ENCODE data around the gene OTUD4.
"Not testable (repeated sequence)": the region's sequence is repeated elsewhere in the genome, so short reads cannot be mapped to it uniquely, and the experiment has no call there.

The OTUD4 gene

GRCh38 chr4:145179281-145179860, 1.0 kb downstream of the OTUD4 start:
- DNase-seq, result peak; percentile 2

- no peak for DNase-seq
These were observed 1.6 kb downstream of the OTUD4 start for GRCh38 chr4:145178740-145179280.

- DNase-seq, result no peak
These were observed 2.4 kb downstream of the OTUD4 start for GRCh38 chr4:145177906-145178538.

GRCh38 chr4:145177511-145177905, 2.9 kb downstream of the OTUD4 start:
- DNase-seq, result no peak

GRCh38 chr4:145176641-145177432, 3.6 kb downstream of the OTUD4 start:
- no peak for DNase-seq

- no peak for DNase-seq
These were observed 8.5 kb downstream of the OTUD4 start for GRCh38 chr4:145171911-145172310.

- DNase-seq, result no peak
These were observed 10.2 kb downstream of the OTUD4 start for GRCh38 chr4:145170223-145170622.

GRCh38 chr4:145168581-145169187, 11.7 kb downstream of the OTUD4 start:
- no peak for DNase-seq

- DNase-seq, result no peak
These were observed 12.5 kb downstream of the OTUD4 start for GRCh38 chr4:145167887-145168286.

- DNase-seq, result no peak
These were observed 18.8 kb downstream of the OTUD4 start for GRCh38 chr4:145161549-145161948.

- no peak for DNase-seq
These were observed 23.4 kb downstream of the OTUD4 start for GRCh38 chr4:145156986-145157385.

GRCh38 chr4:145155268-145155870, 25.0 kb downstream of the OTUD4 start:
- DNase-seq, result no peak

- DNase-seq, result no peak
These were observed 25.8 kb downstream of the OTUD4 start for GRCh38 chr4:145154573-145154972.

- no peak for DNase-seq
These were observed 26.5 kb downstream of the OTUD4 start for GRCh38 chr4:145153904-145154298.

- DNase-seq, result no peak
These were observed 27.0 kb downstream of the OTUD4 start for GRCh38 chr4:145153181-145153903.

GRCh38 chr4:145148980-145149379, 31.4 kb downstream of the OTUD4 start:
- DNase-seq, result no peak

- DNase-seq, result not testable (repeated sequence)
These were observed 44.2 kb downstream of the OTUD4 start for GRCh38 chr4:145136219-145136618.

GRCh38 chr4:145132511-145133098, 47.8 kb downstream of the OTUD4 start:
- no peak for DNase-seq

- no peak for DNase-seq
These were observed 48.5 kb downstream of the OTUD4 start for GRCh38 chr4:145131848-145132247.

- DNase-seq, result no peak
These were observed 49.5 kb downstream of the OTUD4 start for GRCh38 chr4:145130788-145131399.

GRCh38 chr4:145130130-145130529, 50.3 kb downstream of the OTUD4 start:
- no peak for DNase-seq

All from NCI-H774 (cell line).